NCI-H82 treated with DMSO at 0.1 percent for 48 hours (cell line): ENCODE data around the gene KCNQ1.
A peak's percentile ranks its signal among the peaks of the same experiment; 100 is the strongest.

Source experiments
- DNase-seq: peaks from one replicate; lab custom pipeline; 2025; ENCODE audit not compliant: unreplicated experiment; lab: John Stamatoyannopoulos, UW

The KCNQ1 gene

GRCh38 chr11:2662024-2662312, 217.2 kb downstream of the KCNQ1 start:
- no peak for DNase-seq

- DNase-seq, result no peak
Measured at GRCh38 chr11:2662430-2663299, 217.9 kb downstream of the KCNQ1 start.

GRCh38 chr11:2663506-2663905, 218.7 kb downstream of the KCNQ1 start:
- DNase-seq, result no peak

- DNase-seq, result no peak
Measured at GRCh38 chr11:2663915-2664314, 219.1 kb downstream of the KCNQ1 start.

GRCh38 chr11:2664376-2664775, 219.6 kb downstream of the KCNQ1 start:
- no peak for DNase-seq

GRCh38 chr11:2664791-2665525, 220.2 kb downstream of the KCNQ1 start:
- DNase-seq, result no peak

- no peak for DNase-seq
Measured at GRCh38 chr11:2665526-2666400, 221.0 kb downstream of the KCNQ1 start.

- no peak for DNase-seq
Measured at GRCh38 chr11:2666401-2666741, 221.6 kb downstream of the KCNQ1 start.

GRCh38 chr11:2666828-2667570, 222.2 kb downstream of the KCNQ1 start:
- DNase-seq, result peak; percentile 37

GRCh38 chr11:2667940-2668339, 223.1 kb downstream of the KCNQ1 start:
- no peak for DNase-seq

- DNase-seq, result no peak
Measured at GRCh38 chr11:2668876-2669275, 224.1 kb downstream of the KCNQ1 start.

- no peak for DNase-seq
Measured at GRCh38 chr11:2669634-2670469, 225.0 kb downstream of the KCNQ1 start.

GRCh38 chr11:2670541-2671100, 225.8 kb downstream of the KCNQ1 start:
- no peak for DNase-seq

- DNase-seq, result no peak
Measured at GRCh38 chr11:2671748-2672147, 226.9 kb downstream of the KCNQ1 start.

GRCh38 chr11:2672553-2673249, 227.9 kb downstream of the KCNQ1 start:
- no peak for DNase-seq

GRCh38 chr11:2673250-2673610, 228.4 kb downstream of the KCNQ1 start:
- no peak for DNase-seq

GRCh38 chr11:2673871-2674471, 229.2 kb downstream of the KCNQ1 start:
- DNase-seq, result no peak

GRCh38 chr11:2674658-2675131, 229.9 kb downstream of the KCNQ1 start:
- DNase-seq, result no peak

GRCh38 chr11:2675540-2675939, 230.7 kb downstream of the KCNQ1 start:
- DNase-seq, result no peak
